ENCODE data around the gene SCLT1. TPM values are rescaled to one million over a fixed set of nuclear protein-coding genes. Genes with fewer than 3 reads are reported as not detected.

The SCLT1 gene
- polyA plus RNA-seq, 1 donor (not counting 4 experiments of a cell fraction or from before 2014, with no cell fraction given) = 5.8 TPM

GRCh38 chr4:128850252-128850651 lies 243.1 kb downstream of the SCLT1 start:
- H3K79me2 ChIP-seq (ENCODE audit: control insufficient read depth, insufficient read depth, low read length) = no peaks in the 10 kb centered on the region
- DNase-seq (ENCODE audit: low read depth, low spot score) (no peak), FAIRE-seq (no peak)
- no peak overlapping the region for H3K4me2 ChIP-seq (ENCODE audit: control insufficient read depth, extremely low read depth, insufficient read depth, low read depth, low read length)
- H3K4me3 ChIP-seq (ENCODE audit: control insufficient read depth in 2 of 3, extremely low read depth in 1 of 3, insufficient read depth in 2 of 3, low read depth in 1 of 3, low read length in 3 of 3) = no peak overlapping the region
- H3K36me3 ChIP-seq (ENCODE audit: control insufficient read depth in 2 of 2, extremely low read depth in 1 of 2, insufficient read depth in 2 of 2, low read length in 2 of 2) = peaks cover 8 to 16% of the 10 kb centered on the region in 2 experiments
- no peaks in the 10 kb centered on the region for H3K9me1 ChIP-seq (ENCODE audit: control insufficient read depth, extremely low read depth, insufficient read depth, low read length)
- dilution Hi-C loops (cut with MboI; ENCODE audit: extremely low pct_ligation_motif_present, low sequenced_read_pairs) = no loop called here
- H3K27me3 ChIP-seq (ENCODE audit: control insufficient read depth, extremely low read depth, insufficient read depth, low read length) = no peaks in the 10 kb centered on the region
- no peaks in the 10 kb centered on the region for H3K4me1 ChIP-seq (ENCODE audit: control insufficient read depth, extremely low read depth, insufficient read depth, low read length)
- no peaks in the 10 kb centered on the region for H4K20me1 ChIP-seq (ENCODE audit: control insufficient read depth, extremely low read depth, insufficient read depth, low read length)
- H3K27ac ChIP-seq (ENCODE audit: control insufficient read depth, insufficient read depth, low read length) = no peak overlapping the region
- no peaks in the 10 kb centered on the region for H3K9me3 ChIP-seq (ENCODE audit: control insufficient read depth, low read depth, low read length)
- no peak for TF ChIP-seq EZH2 (IDR thresholded peaks at IDR 0.05; ENCODE audit: low read length)
- no peak for TF ChIP-seq CTCF (optimal IDR thresholded peaks at IDR 0.05 in 1 of 3, IDR thresholded peaks at IDR 0.05 in 1 of 3, conservative IDR thresholded peaks at IDR 0.05 in 1 of 3; ENCODE audit: extremely low read depth in 1 of 3, insufficient read depth in 2 of 3, low read length in 3 of 3)
- no peak overlapping the region for H2AFZ ChIP-seq (ENCODE audit: control insufficient read depth, low read length)
- no peak overlapping the region for H3K9ac ChIP-seq (ENCODE audit: control insufficient read depth, extremely low read depth, insufficient read depth, low read length)

- H3K4me2 ChIP-seq (ENCODE audit: control insufficient read depth, extremely low read depth, insufficient read depth, low read depth, low read length) = no peak overlapping the region
- DNase-seq (ENCODE audit: low read depth, low spot score) (no peak), FAIRE-seq (no peak)
- no peaks in the 10 kb centered on the region for H4K20me1 ChIP-seq (ENCODE audit: control insufficient read depth, extremely low read depth, insufficient read depth, low read length)
- no peaks in the 10 kb centered on the region for H3K4me1 ChIP-seq (ENCODE audit: control insufficient read depth, extremely low read depth, insufficient read depth, low read length)
- no peak overlapping the region for H3K9ac ChIP-seq (ENCODE audit: control insufficient read depth, extremely low read depth, insufficient read depth, low read length)
- no peak overlapping the region for H3K27ac ChIP-seq (ENCODE audit: control insufficient read depth, insufficient read depth, low read length)
- no peaks in the 10 kb centered on the region for H3K9me1 ChIP-seq (ENCODE audit: control insufficient read depth, extremely low read depth, insufficient read depth, low read length)
- no peaks in the 10 kb centered on the region for H3K79me2 ChIP-seq (ENCODE audit: control insufficient read depth, insufficient read depth, low read length)
- no peaks in the 10 kb centered on the region for H3K9me3 ChIP-seq (ENCODE audit: control insufficient read depth, low read depth, low read length)
- H2AFZ ChIP-seq (ENCODE audit: control insufficient read depth, low read length) = no peak overlapping the region
- dilution Hi-C loops (cut with MboI; ENCODE audit: extremely low pct_ligation_motif_present, low sequenced_read_pairs) = no loop called here
- no peaks in the 10 kb centered on the region for H3K27me3 ChIP-seq (ENCODE audit: control insufficient read depth, extremely low read depth, insufficient read depth, low read length)
- no peak for TF ChIP-seq CTCF (optimal IDR thresholded peaks at IDR 0.05 in 1 of 3, IDR thresholded peaks at IDR 0.05 in 1 of 3, conservative IDR thresholded peaks at IDR 0.05 in 1 of 3; ENCODE audit: extremely low read depth in 1 of 3, insufficient read depth in 2 of 3, low read length in 3 of 3)
- TF ChIP-seq EZH2 (IDR thresholded peaks at IDR 0.05; ENCODE audit: low read length) = no peak
- H3K4me3 ChIP-seq (ENCODE audit: control insufficient read depth in 2 of 3, extremely low read depth in 1 of 3, insufficient read depth in 2 of 3, low read depth in 1 of 3, low read length in 3 of 3) = no peak overlapping the region
- peaks cover 8 to 13% of the 10 kb centered on the region in 2 experiments for H3K36me3 ChIP-seq (ENCODE audit: control insufficient read depth in 2 of 2, extremely low read depth in 1 of 2, insufficient read depth in 2 of 2, low read length in 2 of 2)
These were observed 244.9 kb downstream of the SCLT1 start for GRCh38 chr4:128848461-128848860.

All from keratinocyte (primary cell).